Measurements from ENCODE around the gene SLC37A1. TPM values are rescaled to one million over a fixed set of nuclear protein-coding genes. Genes with fewer than 3 reads are reported as not detected.

SLC37A1 gene
- total and polyA plus RNA-seq, 8 donors: 8.9 to 26.8 (median 10.5) TPM

DNA sequence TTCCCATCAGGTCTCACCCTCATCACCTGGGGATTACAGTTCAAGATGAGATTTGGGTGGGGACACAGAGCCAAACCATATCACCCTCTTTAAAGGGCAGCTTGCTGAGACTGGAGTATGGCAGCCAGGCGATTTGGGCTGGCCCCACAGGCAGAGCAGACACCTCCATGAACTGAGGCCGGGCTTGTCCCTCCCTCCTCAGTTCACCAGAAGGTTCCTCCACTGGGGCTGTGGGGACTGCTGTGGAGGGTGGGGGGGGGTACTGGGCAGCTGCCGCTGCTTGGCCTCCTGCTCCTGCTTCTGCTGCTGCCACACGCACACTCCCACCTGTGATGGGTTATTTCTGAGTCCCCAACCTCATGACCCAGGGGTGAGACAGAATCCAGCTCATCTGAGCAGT lies 85.8 kb downstream of the SLC37A1 start:
- Histone ChIP-seq H3K27ac (no peak overlapping the region), H3K27me3 (no peaks in the 10 kb centered on the region), H3K9me3 (peaks cover 0 to 10% of the 10 kb centered on the region in 2 donors), H3K4me3 (no peak overlapping the region), H3K4me1 (no peaks in the 10 kb centered on the region), H3K36me3 (no peaks in the 10 kb centered on the region)
- intact Hi-C loops (cut with DNase I): loop anchor here in 1 of 2 donors (5.0 kb wide), 1 partner anchor 218 kb away; no protein-coding TSS in a partner anchor
- no peak for DNase-seq
- TF ChIP-seq, protein P1, sequence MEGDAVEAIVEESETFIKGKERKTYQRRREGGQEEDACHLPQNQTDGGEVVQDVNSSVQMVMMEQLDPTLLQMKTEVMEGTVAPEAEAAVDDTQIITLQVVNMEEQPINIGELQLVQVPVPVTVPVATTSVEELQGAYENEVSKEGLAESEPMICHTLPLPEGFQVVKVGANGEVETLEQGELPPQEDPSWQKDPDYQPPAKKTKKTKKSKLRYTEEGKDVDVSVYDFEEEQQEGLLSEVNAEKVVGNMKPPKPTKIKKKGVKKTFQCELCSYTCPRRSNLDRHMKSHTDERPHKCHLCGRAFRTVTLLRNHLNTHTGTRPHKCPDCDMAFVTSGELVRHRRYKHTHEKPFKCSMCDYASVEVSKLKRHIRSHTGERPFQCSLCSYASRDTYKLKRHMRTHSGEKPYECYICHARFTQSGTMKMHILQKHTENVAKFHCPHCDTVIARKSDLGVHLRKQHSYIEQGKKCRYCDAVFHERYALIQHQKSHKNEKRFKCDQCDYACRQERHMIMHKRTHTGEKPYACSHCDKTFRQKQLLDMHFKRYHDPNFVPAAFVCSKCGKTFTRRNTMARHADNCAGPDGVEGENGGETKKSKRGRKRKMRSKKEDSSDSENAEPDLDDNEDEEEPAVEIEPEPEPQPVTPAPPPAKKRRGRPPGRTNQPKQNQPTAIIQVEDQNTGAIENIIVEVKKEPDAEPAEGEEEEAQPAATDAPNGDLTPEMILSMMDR (IDR thresholded peaks at IDR 0.05): no peak
- no peak for ATAC-seq

GRCh38 chr21:42599962-42600361 lies 86.3 kb downstream of the SLC37A1 start:
- no peak for ATAC-seq
- TF ChIP-seq, protein P1 (IDR thresholded peaks at IDR 0.05): no peak
- Histone ChIP-seq H3K36me3 (no peaks in the 10 kb centered on the region), H3K27me3 (no peaks in the 10 kb centered on the region), H3K27ac (no peak overlapping the region), H3K4me3 (no peak overlapping the region), H3K9me3 (peaks cover 0 to 15% of the 10 kb centered on the region in 2 donors), H3K4me1 (no peaks in the 10 kb centered on the region)
- DNase-seq: no peak
- intact Hi-C loops (cut with DNase I): loop anchor here in 1 of 2 donors (5.0 kb wide), 1 partner anchor 217 kb away; no protein-coding TSS in a partner anchor

DNA sequence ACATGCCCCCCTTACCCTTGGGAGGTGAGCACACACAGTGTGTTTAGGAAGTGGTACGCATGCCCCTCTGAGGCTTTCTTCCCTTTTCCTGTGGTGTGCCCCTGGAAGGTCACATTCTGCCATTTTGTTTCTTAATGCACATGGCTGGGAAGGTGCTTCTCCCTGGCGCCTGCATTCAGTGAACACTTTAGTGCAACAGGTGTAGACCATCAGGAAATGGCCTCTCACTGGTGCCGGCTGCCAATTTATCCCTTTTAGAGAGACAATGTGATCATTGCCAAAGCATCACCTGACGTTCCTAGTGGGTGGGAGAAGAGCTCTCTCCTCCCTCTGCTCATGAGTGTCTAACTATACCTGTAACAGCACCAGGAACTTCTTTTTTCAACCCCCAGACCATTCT lies 88.0 kb downstream of the SLC37A1 start:
- no peaks in the 10 kb centered on the region for H3K4me1 ChIP-seq
- no peaks in the 10 kb centered on the region for H3K36me3 ChIP-seq
- peaks cover 0 to 32% of the 10 kb centered on the region in 2 donors for H3K9me3 ChIP-seq
- intact Hi-C loops (cut with DNase I): no loop called here
- no peak for ATAC-seq
- TF ChIP-seq, protein P1 (IDR thresholded peaks at IDR 0.05): no peak
- no peaks in the 10 kb centered on the region for H3K27me3 ChIP-seq
- DNase-seq: no peak
- no peak overlapping the region for H3K27ac ChIP-seq
- H3K4me3 ChIP-seq: no peak overlapping the region

- DNase-seq: no peak
- TF ChIP-seq, protein P1 (IDR thresholded peaks at IDR 0.05): no peak
- H3K9me3 ChIP-seq: peaks cover 0 to 37% of the 10 kb centered on the region in 2 donors
- intact Hi-C loops (cut with DNase I): no loop called here
- H3K27ac ChIP-seq: no peak overlapping the region
- H3K27me3 ChIP-seq: no peaks in the 10 kb centered on the region
- H3K4me3 ChIP-seq: no peak overlapping the region
- ATAC-seq: peak; percentile 26
- H3K4me1 ChIP-seq: no peaks in the 10 kb centered on the region
- no peaks in the 10 kb centered on the region for H3K36me3 ChIP-seq
Observed at GRCh38 chr21:42607102-42607501, 93.5 kb downstream of the SLC37A1 start.

DNA sequence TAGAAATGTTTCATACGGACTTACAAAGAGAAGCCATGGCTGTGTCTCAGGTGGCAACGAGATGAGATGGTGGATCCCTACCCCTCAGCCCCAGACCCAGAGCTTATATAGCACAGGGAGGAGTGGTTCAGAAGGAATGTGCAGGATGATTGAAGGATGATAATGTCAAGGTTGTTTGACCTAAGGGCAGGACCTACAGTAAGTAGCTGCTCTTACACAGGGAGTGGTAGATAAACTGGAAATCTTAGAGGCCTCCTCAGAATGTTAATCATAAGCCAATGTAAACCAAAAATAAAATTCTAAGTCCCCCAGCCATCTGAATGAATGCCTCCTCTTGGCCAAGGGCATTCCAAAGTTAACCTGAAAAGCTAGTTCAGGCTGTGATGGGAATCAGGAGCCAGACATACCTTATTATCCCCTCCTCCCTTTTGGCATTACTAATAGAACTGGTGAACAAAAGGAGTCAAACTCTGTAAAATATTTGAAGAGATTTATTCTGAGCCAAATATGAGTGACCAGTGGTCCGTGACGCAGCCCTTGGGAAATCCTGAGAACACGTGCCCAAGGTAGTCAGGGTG lies 94.0 kb downstream of the SLC37A1 start:
- no peaks in the 10 kb centered on the region for H3K4me1 ChIP-seq
- TF ChIP-seq, protein P1 (IDR thresholded peaks at IDR 0.05): no peak
- intact Hi-C loops (cut with DNase I): no loop called here
- H3K27me3 ChIP-seq: no peaks in the 10 kb centered on the region
- H3K36me3 ChIP-seq: no peaks in the 10 kb centered on the region
- DNase-seq (peak in 1 of 4 donors; percentile 45), ATAC-seq (peak; percentile 89)
- H3K4me3 ChIP-seq: no peak overlapping the region
- no peak overlapping the region for H3K27ac ChIP-seq
- H3K9me3 ChIP-seq: peaks cover 0 to 37% of the 10 kb centered on the region in 2 donors
